Tibial nerve (tissue), 4 donors: Measurements from ENCODE around the gene STH.

Experiments used
- EP300 ChIP-seq, 2 donors: sonication (generic); formaldehyde crosslinking; IDR thresholded peaks; one replicate each; pipeline ENCODE4 v1.6.1; 2017; ENCODE audit warnings: antibody characterized with exemption in 2 of 2, mild to moderate bottlenecking in 1 of 2
- POLR2A ChIP-seq, 2 donors: fragments of 450-650 bp; IDR thresholded peaks; one replicate each; pipeline ENCODE4 v1.6.1; 2017; ENCODE audit warnings: antibody characterized with exemption in 2 of 2, mild to moderate bottlenecking in 2 of 2, moderate library complexity in 2 of 2
- TF ChIP-seq, protein P1 (sequence below), 5 experiments: fragments of 200-600 bp in 3 of 5; fragments of 450-650 bp in 2 of 5; sonication (generic) in 3 of 5; IDR thresholded peaks; one replicate each; pipeline ENCODE4 v1.5.1; 2016 to 2019; ENCODE audit warnings: antibody characterized with exemption in 5 of 5, mild to moderate bottlenecking in 3 of 5, moderate library complexity in 2 of 5

- TF ChIP-seq POLR2A (IDR thresholded peaks at IDR 0.05) = no peak
- TF ChIP-seq, protein P1, sequence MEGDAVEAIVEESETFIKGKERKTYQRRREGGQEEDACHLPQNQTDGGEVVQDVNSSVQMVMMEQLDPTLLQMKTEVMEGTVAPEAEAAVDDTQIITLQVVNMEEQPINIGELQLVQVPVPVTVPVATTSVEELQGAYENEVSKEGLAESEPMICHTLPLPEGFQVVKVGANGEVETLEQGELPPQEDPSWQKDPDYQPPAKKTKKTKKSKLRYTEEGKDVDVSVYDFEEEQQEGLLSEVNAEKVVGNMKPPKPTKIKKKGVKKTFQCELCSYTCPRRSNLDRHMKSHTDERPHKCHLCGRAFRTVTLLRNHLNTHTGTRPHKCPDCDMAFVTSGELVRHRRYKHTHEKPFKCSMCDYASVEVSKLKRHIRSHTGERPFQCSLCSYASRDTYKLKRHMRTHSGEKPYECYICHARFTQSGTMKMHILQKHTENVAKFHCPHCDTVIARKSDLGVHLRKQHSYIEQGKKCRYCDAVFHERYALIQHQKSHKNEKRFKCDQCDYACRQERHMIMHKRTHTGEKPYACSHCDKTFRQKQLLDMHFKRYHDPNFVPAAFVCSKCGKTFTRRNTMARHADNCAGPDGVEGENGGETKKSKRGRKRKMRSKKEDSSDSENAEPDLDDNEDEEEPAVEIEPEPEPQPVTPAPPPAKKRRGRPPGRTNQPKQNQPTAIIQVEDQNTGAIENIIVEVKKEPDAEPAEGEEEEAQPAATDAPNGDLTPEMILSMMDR (IDR thresholded peaks at IDR 0.05) = no peak
- no peak for TF ChIP-seq EP300 (IDR thresholded peaks at IDR 0.05)
Observed at GRCh38 chr17:45958307-45958706, 40.7 kb upstream of the STH start.
